Central memory CD8-positive, alpha-beta T cell (primary cell): Measurements from ENCODE around the gene MAN2B2.

Source experiments
- ATAC-seq: fragments of 150-1000 bp; cut with Tn5 transposase; replicated peaks from 2 replicates; pipeline ENCODE4 v1.10.0; 2022; ENCODE audit warnings: mild to moderate bottlenecking, moderate FRiP score, moderate number of reproducible peaks; ENCODE audit not compliant: poor library complexity, severe bottlenecking; ENCODE audit errors: extremely low read depth
- DNase-seq, 2 donors: peaks; one replicate each; pipeline ENCODE4 v3.0.0; 2021; ENCODE audit warnings: low spot score in 2 of 2
- H3K27ac Mint-ChIP-seq: one replicate; pipeline ENCODE4 v1.8.0; 2022; ENCODE audit warnings: low read depth, mild to moderate bottlenecking, moderate library complexity, mixed read lengths
- H3K27me3 Mint-ChIP-seq: one replicate; pipeline ENCODE4 v1.8.0; 2022; ENCODE audit warnings: mixed read lengths
- H3K36me3 Mint-ChIP-seq: one replicate; pipeline ENCODE4 v1.8.0; 2022; ENCODE audit warnings: mild to moderate bottlenecking, moderate library complexity, mixed read lengths; ENCODE audit not compliant: insufficient read depth
- H3K4me1 Mint-ChIP-seq: one replicate; pipeline ENCODE4 v1.8.0; 2022; ENCODE audit warnings: mixed read lengths
- H3K4me3 Mint-ChIP-seq: one replicate; pipeline ENCODE4 v1.8.0; 2022; ENCODE audit warnings: mild to moderate bottlenecking, moderate library complexity, mixed read lengths
- H3K9me3 Mint-ChIP-seq: one replicate; pipeline ENCODE4 v1.8.0; 2022; ENCODE audit warnings: mixed read lengths

The MAN2B2 gene

DNA sequence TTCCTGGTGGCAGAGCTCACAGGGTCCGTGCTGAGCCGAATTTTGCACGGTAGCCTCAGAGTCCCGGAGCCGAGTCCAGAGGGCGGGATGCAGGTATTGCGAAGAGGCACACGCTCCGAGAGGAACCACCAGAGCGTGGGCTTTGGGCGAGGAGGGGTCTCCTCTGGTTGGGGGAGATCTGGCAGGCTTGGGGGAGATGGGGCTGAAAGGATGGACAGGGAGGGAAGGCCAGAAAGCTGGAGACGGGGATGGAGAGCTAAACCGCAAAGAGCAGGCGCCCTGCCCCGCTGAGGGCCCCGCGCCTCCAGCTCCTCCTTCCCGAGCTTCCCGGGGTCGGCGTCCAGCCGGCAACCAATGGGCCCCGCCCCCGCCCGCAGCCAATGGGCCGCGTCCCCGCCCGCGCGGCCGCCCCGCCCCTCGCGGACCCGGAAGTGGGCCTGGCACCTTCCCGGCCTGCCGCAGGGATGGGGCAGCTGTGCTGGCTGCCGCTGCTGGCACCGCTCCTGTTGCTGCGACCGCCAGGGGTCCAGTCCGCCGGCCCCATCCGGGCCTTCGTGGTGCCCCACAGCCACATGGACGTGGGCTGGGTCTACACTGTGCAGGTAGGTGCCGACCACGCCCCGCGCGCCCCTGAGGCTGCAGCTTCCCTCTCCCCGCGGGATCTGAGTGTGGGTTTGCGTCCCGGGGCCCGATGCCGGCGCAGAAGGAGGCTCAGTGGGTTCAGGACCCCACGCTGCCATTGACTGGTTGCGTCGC lies at the start of gene MAN2B2:
MAN2B2 (plus strand) TSS at position 443 of the 756 bp plus-strand sequence; CDS start at position 465, 22 bp downstream.
- H3K27me3 Mint-ChIP-seq: no peaks in the 10 kb centered on the region
- H3K36me3 Mint-ChIP-seq: peaks cover 20% of the 10 kb centered on the region
- peak within 1 kb of the TSS; percentile 92 for H3K4me3 Mint-ChIP-seq
- H3K9me3 Mint-ChIP-seq: peaks cover 12% of the 10 kb centered on the region
- H3K27ac Mint-ChIP-seq: peak within 1 kb of the TSS; percentile 80
- ATAC-seq: peak; percentile 91
- peak; percentile 49 to 59 for DNase-seq
- H3K4me1 Mint-ChIP-seq: peaks cover 12% of the 10 kb centered on the region

DNA sequence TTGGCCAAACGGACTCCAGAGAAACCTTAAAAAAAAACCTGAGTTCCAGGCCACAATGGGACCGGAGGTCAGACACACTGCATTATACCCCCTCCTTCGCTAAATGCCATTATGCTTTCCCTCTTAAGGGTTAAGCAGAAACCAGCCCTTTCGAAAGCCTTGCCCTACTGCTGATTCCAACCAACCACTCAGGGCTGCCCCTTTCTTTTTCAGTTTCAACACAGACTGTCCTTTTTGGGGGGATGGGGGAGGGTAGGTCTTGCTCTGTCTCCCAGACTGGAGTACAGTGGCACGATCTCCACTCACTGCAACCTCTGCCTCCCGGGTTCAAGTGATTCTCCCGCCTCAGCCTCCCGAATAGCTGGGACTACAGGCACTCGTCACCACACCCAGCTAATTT lies 49.5 kb upstream of the MAN2B2 start:
- H3K27me3 Mint-ChIP-seq: peaks cover 28% of the 10 kb centered on the region
- DNase-seq (no peak), ATAC-seq (no peak)
- H3K4me3 Mint-ChIP-seq: no peak overlapping the region
- H3K4me1 Mint-ChIP-seq: no peaks in the 10 kb centered on the region
- no peaks in the 10 kb centered on the region for H3K9me3 Mint-ChIP-seq
- H3K36me3 Mint-ChIP-seq: no peaks in the 10 kb centered on the region
- H3K27ac Mint-ChIP-seq: no peak overlapping the region

DNA sequence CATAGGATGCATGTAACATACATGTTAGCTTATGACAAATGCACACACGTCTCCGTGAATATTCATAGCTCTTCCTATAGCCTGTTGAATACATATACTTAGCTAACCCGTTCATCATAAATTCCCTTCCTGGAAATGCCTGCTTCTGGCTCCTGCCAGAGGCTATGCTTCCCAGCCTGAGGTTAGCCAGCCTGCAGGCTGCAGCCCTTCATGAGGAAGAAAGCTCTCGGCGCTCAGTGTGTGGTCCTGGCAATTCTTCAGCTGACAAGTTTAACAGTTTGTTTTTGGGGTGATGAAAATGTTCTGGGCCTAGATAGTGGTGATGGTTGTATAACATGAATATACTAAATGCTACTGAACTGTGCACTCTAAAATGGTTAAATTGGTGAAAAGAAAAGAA lies 48.8 kb upstream of the MAN2B2 start:
- H3K4me1 Mint-ChIP-seq: no peaks in the 10 kb centered on the region
- H3K27me3 Mint-ChIP-seq: peaks cover 28% of the 10 kb centered on the region
- ATAC-seq (no peak), DNase-seq (no peak)
- no peaks in the 10 kb centered on the region for H3K9me3 Mint-ChIP-seq
- no peaks in the 10 kb centered on the region for H3K36me3 Mint-ChIP-seq
- H3K4me3 Mint-ChIP-seq: no peak overlapping the region
- H3K27ac Mint-ChIP-seq: no peak overlapping the region

DNA sequence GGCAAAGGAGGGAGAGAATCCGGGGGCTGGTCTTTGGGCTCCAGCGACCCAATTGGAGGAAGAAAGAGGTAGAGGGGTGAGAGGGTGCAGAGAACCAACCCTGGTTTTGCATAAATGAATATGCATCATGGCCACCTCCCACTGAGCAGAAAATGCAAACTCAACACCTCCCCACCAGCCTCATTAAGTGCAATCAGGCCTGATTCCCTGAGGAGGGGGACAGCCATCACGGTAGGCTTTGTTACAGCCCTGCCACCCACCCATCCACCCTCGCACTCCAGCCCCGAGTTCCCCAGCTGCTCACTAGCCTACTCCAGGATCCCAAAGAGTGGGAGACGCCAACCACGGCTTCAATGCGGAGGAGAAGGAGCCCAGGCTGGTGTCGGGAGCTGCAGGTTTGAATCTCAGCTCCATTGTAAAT lies 48.3 kb upstream of the MAN2B2 start:
- Mint-ChIP-seq H3K27ac (no peak overlapping the region), H3K27me3 (peaks cover 28% of the 10 kb centered on the region), H3K9me3 (no peaks in the 10 kb centered on the region), H3K4me3 (no peak overlapping the region), H3K4me1 (no peaks in the 10 kb centered on the region), H3K36me3 (no peaks in the 10 kb centered on the region)
- DNase-seq (no peak), ATAC-seq (no peak)

DNA sequence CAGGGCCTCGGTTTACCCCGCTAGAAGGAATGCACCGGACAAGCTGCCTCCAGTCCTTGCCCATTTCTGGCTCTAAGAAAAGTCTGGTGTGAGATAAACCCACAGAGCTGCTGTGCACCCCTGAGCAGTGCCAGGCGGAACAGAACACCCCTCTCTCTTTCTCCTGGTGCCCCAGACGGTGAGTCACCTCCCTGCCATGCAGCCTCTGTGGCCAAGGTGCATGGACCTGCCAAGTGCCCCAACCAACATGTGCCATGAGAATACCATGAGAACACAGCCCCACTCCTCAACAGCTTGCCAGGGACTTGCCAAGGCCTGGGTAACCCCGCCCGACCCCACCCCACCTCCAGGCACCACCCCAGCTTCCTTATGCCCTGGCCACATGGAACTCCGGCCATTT lies 47.7 kb upstream of the MAN2B2 start:
- peaks cover 28% of the 10 kb centered on the region for H3K27me3 Mint-ChIP-seq
- no peaks in the 10 kb centered on the region for H3K36me3 Mint-ChIP-seq
- H3K4me3 Mint-ChIP-seq: no peak overlapping the region
- no peak overlapping the region for H3K27ac Mint-ChIP-seq
- H3K4me1 Mint-ChIP-seq: no peaks in the 10 kb centered on the region
- H3K9me3 Mint-ChIP-seq: no peaks in the 10 kb centered on the region
- DNase-seq (no peak), ATAC-seq (no peak)

DNA sequence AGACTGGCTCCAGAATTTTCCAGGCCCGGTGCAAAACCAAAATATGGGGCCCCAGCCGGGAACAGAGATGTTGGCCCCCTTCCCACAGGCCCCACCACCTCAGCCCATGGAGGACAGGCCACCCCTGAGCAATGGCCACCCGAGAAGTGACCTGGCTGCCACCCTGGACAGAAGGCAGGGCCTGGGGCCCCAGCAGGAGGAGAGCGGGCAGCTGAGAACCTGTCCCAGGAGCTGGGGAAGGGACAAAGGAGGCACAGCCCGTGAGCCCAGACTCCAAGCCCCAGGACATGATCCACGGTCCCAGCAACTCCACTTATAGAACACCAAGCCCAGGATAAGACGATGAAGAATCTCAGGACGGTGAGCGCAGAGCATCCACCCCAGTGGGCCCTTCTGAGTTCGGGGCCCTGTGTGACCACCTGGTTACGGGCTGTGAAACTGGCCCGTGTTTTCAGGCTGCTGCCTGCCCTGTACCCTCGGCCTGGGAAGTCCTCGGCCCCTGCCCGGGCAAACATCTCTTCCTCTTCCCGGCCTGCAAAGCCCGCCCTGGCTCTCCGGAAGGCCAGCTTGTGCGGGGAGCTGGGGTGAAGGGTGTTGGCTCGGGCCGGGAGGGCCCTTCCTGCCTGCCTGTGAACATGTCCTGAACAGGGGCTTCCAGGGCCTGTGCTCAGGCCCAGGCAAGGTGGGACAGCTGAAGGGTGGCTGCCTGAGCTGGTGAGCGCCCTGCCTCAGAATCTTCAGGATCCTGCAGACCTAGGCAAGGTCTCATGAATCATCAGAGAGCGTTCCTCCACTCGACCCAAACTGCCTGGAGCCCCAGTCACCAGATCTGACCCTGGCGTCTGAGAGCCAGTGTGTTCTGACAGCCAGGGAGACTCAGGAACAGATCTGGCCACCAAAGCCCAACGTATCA lies 47.0 kb upstream of the MAN2B2 start:
- Mint-ChIP-seq H3K9me3 (no peaks in the 10 kb centered on the region), H3K4me3 (no peak overlapping the region), H3K4me1 (no peaks in the 10 kb centered on the region), H3K27ac (no peak overlapping the region), H3K27me3 (peaks cover 28% of the 10 kb centered on the region), H3K36me3 (no peaks in the 10 kb centered on the region)
- DNase-seq: no peak
- no peak for ATAC-seq

DNA sequence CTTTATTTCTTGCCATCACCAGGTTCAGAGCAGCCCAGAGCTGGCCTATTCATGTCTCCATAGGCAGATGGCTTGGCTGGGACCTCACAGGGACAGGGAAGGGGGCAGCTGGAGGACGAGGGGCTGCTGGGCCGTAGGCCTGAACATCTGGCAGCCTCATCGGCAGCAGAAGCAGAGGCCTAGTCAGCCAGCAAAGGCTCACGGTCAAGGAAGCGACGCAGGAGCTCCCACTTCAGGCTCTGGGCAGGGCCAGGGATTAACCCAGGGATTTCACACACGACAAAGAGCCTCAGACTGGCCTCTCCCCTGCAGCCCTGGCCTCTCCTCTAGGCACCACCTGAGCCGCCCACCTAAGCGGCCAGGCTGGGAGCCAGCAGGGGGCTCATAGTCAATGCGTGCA lies 46.0 kb upstream of the MAN2B2 start:
- ATAC-seq (no peak), DNase-seq (no peak)
- Mint-ChIP-seq H3K36me3 (no peaks in the 10 kb centered on the region), H3K9me3 (no peaks in the 10 kb centered on the region), H3K4me3 (no peak overlapping the region), H3K27ac (no peak overlapping the region), H3K4me1 (no peaks in the 10 kb centered on the region), H3K27me3 (peaks cover 28% of the 10 kb centered on the region)

DNA sequence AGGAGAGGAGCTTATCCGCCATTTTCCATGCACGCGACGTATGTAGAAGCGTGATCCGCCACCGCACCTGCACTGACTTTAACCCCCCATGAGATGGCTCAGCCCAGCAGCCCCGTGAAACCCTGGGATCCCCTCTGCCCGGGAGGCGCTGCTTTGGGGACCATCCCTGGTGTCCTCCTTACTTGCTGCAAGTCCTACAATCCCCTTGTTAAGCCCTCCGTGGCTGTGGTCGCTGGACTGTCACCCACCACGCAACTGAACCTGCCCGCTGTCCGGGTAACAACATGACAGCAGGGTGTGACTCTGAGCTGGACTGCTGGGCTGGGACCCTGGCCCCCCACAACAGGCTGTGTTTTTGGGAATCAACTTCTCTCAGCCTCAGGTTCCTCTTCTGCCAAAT lies 44.7 kb upstream of the MAN2B2 start:
- DNase-seq: no peak
- H3K27me3 Mint-ChIP-seq: peaks cover 24% of the 10 kb centered on the region
- H3K9me3 Mint-ChIP-seq: no peaks in the 10 kb centered on the region
- H3K4me1 Mint-ChIP-seq: no peaks in the 10 kb centered on the region
- no peak for ATAC-seq
- no peak overlapping the region for H3K27ac Mint-ChIP-seq
- no peak overlapping the region for H3K4me3 Mint-ChIP-seq
- no peaks in the 10 kb centered on the region for H3K36me3 Mint-ChIP-seq

DNA sequence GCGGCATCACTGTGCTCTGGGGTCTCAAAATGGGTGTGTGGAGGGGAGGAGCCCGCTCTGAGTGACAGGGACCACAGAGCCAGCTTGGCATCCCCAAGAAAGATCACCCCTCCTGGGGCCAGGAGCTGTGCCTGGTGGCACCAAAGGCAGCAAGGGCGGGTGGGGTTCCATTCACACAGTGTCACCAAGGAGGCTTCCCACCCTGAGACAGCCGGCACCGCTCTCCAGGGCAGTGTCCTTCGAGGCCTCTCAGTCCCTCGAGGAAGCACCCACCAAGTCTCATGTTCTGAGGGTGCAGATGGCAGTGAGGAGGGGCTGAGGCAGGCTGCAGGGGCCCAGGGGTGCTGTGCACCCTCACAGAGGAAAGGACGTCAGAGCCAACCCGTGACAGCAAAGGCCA lies 44.0 kb upstream of the MAN2B2 start:
- Mint-ChIP-seq H3K27ac (no peak overlapping the region), H3K4me1 (no peaks in the 10 kb centered on the region), H3K9me3 (no peaks in the 10 kb centered on the region), H3K4me3 (no peak overlapping the region), H3K27me3 (peaks cover 18% of the 10 kb centered on the region), H3K36me3 (no peaks in the 10 kb centered on the region)
- ATAC-seq (no peak), DNase-seq (no peak)

DNA sequence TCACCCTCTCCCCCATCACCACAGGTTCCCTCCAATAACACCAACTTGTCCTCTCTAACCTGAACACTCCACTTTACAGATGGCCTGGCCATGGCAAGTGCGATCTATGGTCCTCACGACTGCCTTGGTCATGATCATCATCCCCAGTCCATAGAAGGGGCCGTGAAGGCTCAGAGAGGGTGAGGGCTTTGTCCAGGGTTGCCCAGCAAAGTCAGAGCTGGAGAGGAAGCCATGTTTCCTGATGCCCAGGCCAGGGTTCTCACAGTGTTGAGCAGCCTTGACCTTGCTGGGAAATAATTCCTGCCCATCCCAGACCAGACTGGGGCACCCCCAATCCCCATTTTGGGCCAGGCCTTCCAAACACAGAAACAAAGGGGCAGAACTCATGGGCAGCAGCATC lies 42.9 kb upstream of the MAN2B2 start:
- no peaks in the 10 kb centered on the region for H3K9me3 Mint-ChIP-seq
- no peaks in the 10 kb centered on the region for H3K36me3 Mint-ChIP-seq
- peaks cover 9% of the 10 kb centered on the region for H3K27me3 Mint-ChIP-seq
- no peak for ATAC-seq
- H3K27ac Mint-ChIP-seq: no peak overlapping the region
- no peak overlapping the region for H3K4me3 Mint-ChIP-seq
- no peak for DNase-seq
- H3K4me1 Mint-ChIP-seq: no peaks in the 10 kb centered on the region

DNA sequence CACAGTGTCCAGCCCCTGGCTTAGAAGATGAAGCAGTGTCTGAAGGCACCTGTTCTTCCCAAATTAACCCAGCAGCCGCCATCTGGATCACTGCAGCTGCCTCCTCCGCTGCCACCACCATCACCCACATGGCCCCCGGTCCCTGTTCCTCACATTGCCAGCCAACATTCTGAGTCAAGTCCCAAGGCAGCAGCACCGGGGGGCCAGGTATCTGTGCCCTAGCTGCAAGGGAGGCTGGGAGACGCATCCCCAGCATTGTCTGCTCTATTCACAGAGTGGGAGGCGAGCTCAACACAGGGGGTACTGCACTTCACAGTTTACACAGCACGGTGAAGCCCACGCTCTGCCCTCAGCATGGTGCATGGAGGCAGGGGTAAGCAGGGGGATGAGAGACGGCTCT lies 42.3 kb upstream of the MAN2B2 start:
- Mint-ChIP-seq H3K36me3 (no peaks in the 10 kb centered on the region), H3K4me3 (no peak overlapping the region), H3K4me1 (no peaks in the 10 kb centered on the region), H3K27me3 (peaks cover 9% of the 10 kb centered on the region), H3K27ac (no peak overlapping the region), H3K9me3 (no peaks in the 10 kb centered on the region)
- no peak for ATAC-seq
- DNase-seq: no peak

DNA sequence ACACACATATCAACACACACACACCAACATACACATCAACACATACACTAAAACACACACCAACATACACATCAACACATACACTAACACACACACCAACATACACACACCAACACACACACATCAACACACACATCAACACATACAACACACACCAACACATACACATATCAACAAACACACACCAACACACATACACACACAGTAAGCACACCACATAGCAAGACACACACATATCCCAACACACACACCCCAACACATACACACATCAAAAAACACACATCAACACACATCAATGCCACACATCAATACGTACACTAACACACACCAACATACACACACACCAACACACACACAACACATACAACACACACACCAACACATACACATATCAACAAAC lies 40.9 kb upstream of the MAN2B2 start:
- peaks cover 4% of the 10 kb centered on the region for H3K27me3 Mint-ChIP-seq
- H3K27ac Mint-ChIP-seq: no peak overlapping the region
- H3K36me3 Mint-ChIP-seq: no peaks in the 10 kb centered on the region
- no peak for DNase-seq
- H3K9me3 Mint-ChIP-seq: no peaks in the 10 kb centered on the region
- no peak overlapping the region for H3K4me3 Mint-ChIP-seq
- no peak for ATAC-seq
- H3K4me1 Mint-ChIP-seq: no peaks in the 10 kb centered on the region
